Mesenchymal stem cell (in vitro differentiated cells and primary cell): ENCODE measurements around the gene SPTA1.
"Not testable (repeated sequence)": the region's sequence is repeated elsewhere in the genome, so short reads cannot be mapped to it uniquely, and the experiment has no call there.

Source experiments
- DNase-seq: peaks from one replicate; pipeline ENCODE4 v3.0.0-alpha.2; 2013
- H2AFZ ChIP-seq: one replicate; pipeline ENCODE4 v1.6.1; 2013; ENCODE audit warnings: low read depth, mild to moderate bottlenecking, control low read depth, inconsistent platforms, low read length, moderate library complexity
- H2AK5ac ChIP-seq: 2 replicates; pipeline ENCODE4 v1.6.1; 2013; ENCODE audit warnings: low read length, moderate library complexity, mild to moderate bottlenecking, inconsistent platforms; ENCODE audit not compliant: severe bottlenecking
- H2BK120ac ChIP-seq: one replicate; pipeline ENCODE4 v1.6.1; 2013; ENCODE audit warnings: low read depth, mild to moderate bottlenecking, inconsistent platforms, low read length, moderate library complexity
- H2BK12ac ChIP-seq, 2 experiments: one replicate each; pipeline ENCODE4 v1.6.1; 2013; ENCODE audit warnings: inconsistent platforms in 2 of 2, low read length in 2 of 2, mild to moderate bottlenecking in 2 of 2, moderate library complexity in 2 of 2, control low read depth in 1 of 2
- H2BK15ac ChIP-seq: one replicate; pipeline ENCODE4 v1.6.1; 2013; ENCODE audit warnings: mild to moderate bottlenecking, low read depth, inconsistent platforms; ENCODE audit not compliant: poor library complexity, severe bottlenecking
- H2BK5ac ChIP-seq: 2 replicates; pipeline ENCODE4 v1.6.1; 2013; ENCODE audit warnings: low read depth, mild to moderate bottlenecking, low read length, control low read depth, inconsistent platforms; ENCODE audit not compliant: poor library complexity, severe bottlenecking
- H3K14ac ChIP-seq, 2 experiments: one replicate each; pipeline ENCODE4 v1.6.1; 2013; ENCODE audit warnings: inconsistent platforms in 2 of 2, low read length in 2 of 2, control low read depth in 1 of 2, mild to moderate bottlenecking in 1 of 2, moderate library complexity in 1 of 2
- H3K18ac ChIP-seq, 2 experiments: one replicate each; pipeline ENCODE4 v1.6.1; 2013; ENCODE audit warnings: inconsistent platforms in 2 of 2, low read length in 2 of 2, control low read depth in 1 of 2, low read depth in 1 of 2, mild to moderate bottlenecking in 1 of 2
- H3K23ac ChIP-seq, 2 experiments: one replicate each; pipeline ENCODE4 v1.6.1; 2013; ENCODE audit warnings: inconsistent platforms in 2 of 2, low read length in 2 of 2, mild to moderate bottlenecking in 2 of 2, moderate library complexity in 2 of 2, control low read depth in 1 of 2
- H3K27ac ChIP-seq: 2 replicates; pipeline ENCODE4 v1.5.1; 2013; ENCODE audit warnings: mild to moderate bottlenecking, moderate library complexity, low read length, control low read depth, inconsistent platforms; ENCODE audit not compliant: poor library complexity, severe bottlenecking
- H3K27me3 ChIP-seq, 2 experiments: 2 replicates each; pipeline versions ENCODE4 v1.6.1 to v1.7.0; 2013; ENCODE audit warnings: low read length in 2 of 2, mild to moderate bottlenecking in 2 of 2, moderate library complexity in 2 of 2, control low read depth in 1 of 2, inconsistent platforms in 1 of 2; ENCODE audit not compliant: control insufficient read depth in 1 of 2, insufficient read depth in 1 of 2
- H3K36me3 ChIP-seq, 2 experiments: 2 replicates each; pipeline versions ENCODE4 v1.6.1 to v1.7.0; 2013; ENCODE audit warnings: low read length in 2 of 2, control low read depth in 1 of 2, inconsistent platforms in 1 of 2, low read depth in 1 of 2, mild to moderate bottlenecking in 1 of 2; ENCODE audit not compliant: insufficient read depth in 2 of 2, control insufficient read depth in 1 of 2
- H3K4ac ChIP-seq, 2 experiments: one replicate each; pipeline ENCODE4 v1.6.1; 2013; ENCODE audit warnings: inconsistent platforms in 2 of 2, low read length in 2 of 2, mild to moderate bottlenecking in 2 of 2, moderate library complexity in 2 of 2, control low read depth in 1 of 2, low read depth in 1 of 2
- H3K4me1 ChIP-seq: 2 replicates; pipeline ENCODE4 v1.6.1; 2013; ENCODE audit warnings: low read depth, low read length, control low read depth; ENCODE audit not compliant: control insufficient read depth, insufficient read depth
- H3K4me2 ChIP-seq: 2 replicates; pipeline ENCODE4 v1.6.1; 2013; ENCODE audit warnings: low read length, mild to moderate bottlenecking, inconsistent platforms; ENCODE audit not compliant: poor library complexity, severe bottlenecking
- H3K4me3 ChIP-seq, 2 experiments: 2 replicates each; pipeline versions ENCODE4 v1.5.1 to v1.7.0; 2013; ENCODE audit warnings: low read length in 2 of 2, mild to moderate bottlenecking in 2 of 2, control low read depth in 1 of 2, low read depth in 1 of 2; ENCODE audit not compliant: insufficient read depth in 1 of 2
- H3K79me1 ChIP-seq: replicated peaks from 2 replicates; pipeline ENCODE4 v1.6.1; 2013; ENCODE audit warnings: mild to moderate bottlenecking, control low read depth, low read length, inconsistent platforms; ENCODE audit not compliant: poor library complexity, severe bottlenecking
- H3K9ac ChIP-seq: 2 replicates; pipeline ENCODE4 v1.7.0; 2013; ENCODE audit warnings: mild to moderate bottlenecking, low read length, moderate library complexity
- H3K9me3 ChIP-seq: 2 replicates; pipeline ENCODE4 v1.7.0; 2013; ENCODE audit warnings: mild to moderate bottlenecking, low read length; ENCODE audit not compliant: control insufficient read depth
- H4K8ac ChIP-seq: one replicate; pipeline ENCODE4 v1.6.1; 2013; ENCODE audit warnings: inconsistent platforms, mild to moderate bottlenecking, low read length, moderate library complexity
- H4K91ac ChIP-seq: one replicate; pipeline ENCODE4 v1.6.1; 2013; ENCODE audit warnings: mild to moderate bottlenecking, low read length, inconsistent platforms
- WGBS: methylation state at CpG from one replicate; pipeline ENCODE4 v1.1.7; 2013; ENCODE audit warnings: mixed read lengths; 5-methylcytosine and 5-hydroxymethylcytosine counted together

Gene SPTA1

GRCh38 chr1:158689110-158689509 is 2.6 kb upstream of the SPTA1 start:
- Histone ChIP-seq H2BK120ac (no peak overlapping the region), H3K4ac (no peak overlapping the region), H3K14ac (no peak overlapping the region), H3K9ac (no peak overlapping the region), H2BK12ac (no peak overlapping the region), H3K4me1 (no peaks in the 10 kb centered on the region), H3K18ac (no peak overlapping the region), H2BK5ac (no peak overlapping the region), H2AFZ (no peak overlapping the region), H3K79me1 (no peaks in the 10 kb centered on the region), H3K4me3 (no peak overlapping the region), H2AK5ac (no peak overlapping the region), H3K27me3 (no peaks in the 10 kb centered on the region), H4K91ac (no peak overlapping the region), H3K36me3 (no peaks in the 10 kb centered on the region), H3K9me3 (no peaks in the 10 kb centered on the region), H3K23ac (no peak overlapping the region), H2BK15ac (no peak overlapping the region), H4K8ac (no peak overlapping the region), H3K27ac (no peak overlapping the region), H3K4me2 (no peak overlapping the region)
- DNase-seq = no peak
- no CpG with 5 or more reads among the region's 1 CpG for WGBS

- not testable (repeated sequence) for H3K18ac ChIP-seq, H3K79me1 ChIP-seq
- WGBS = 78% methylated on average over 1 of the region's 1 CpG
These were observed 1.8 kb upstream of the SPTA1 start for GRCh38 chr1:158688343-158688742.

GRCh38 chr1:158687037-158687436 is 522 bp upstream of the SPTA1 start:
- Histone ChIP-seq H3K4ac (no peak overlapping the region), H3K23ac (no peak overlapping the region), H2BK5ac (no peak overlapping the region), H3K36me3 (no peaks in the 10 kb centered on the region), H3K9ac (no peak overlapping the region), H3K4me3 (no peak overlapping the region), H2BK12ac (no peak overlapping the region), H4K91ac (no peak overlapping the region), H2BK15ac (no peak overlapping the region), H2BK120ac (no peak overlapping the region), H3K9me3 (no peaks in the 10 kb centered on the region), H2AK5ac (no peak overlapping the region), H3K18ac (no peak overlapping the region), H3K79me1 (no peaks in the 10 kb centered on the region), H3K4me1 (no peaks in the 10 kb centered on the region), H3K4me2 (no peak overlapping the region), H3K27ac (no peak overlapping the region), H4K8ac (no peak overlapping the region), H3K14ac (no peak overlapping the region), H2AFZ (no peak overlapping the region), H3K27me3 (no peaks in the 10 kb centered on the region)
- no peak for DNase-seq

More at GRCh38 chr1:158688343-158688742, 1.8 kb upstream of the SPTA1 start:
- H2BK12ac ChIP-seq, H3K4me2 ChIP-seq, H3K14ac ChIP-seq, H2AFZ ChIP-seq, H3K27ac ChIP-seq, H3K4me1 ChIP-seq, H2AK5ac ChIP-seq, H3K27me3 ChIP-seq, H3K36me3 ChIP-seq, H4K8ac ChIP-seq, H3K9me3 ChIP-seq, H2BK15ac ChIP-seq, H4K91ac ChIP-seq, H2BK5ac ChIP-seq, H3K4me3 ChIP-seq, H3K4ac ChIP-seq, H3K9ac ChIP-seq, DNase-seq, H2BK120ac ChIP-seq, H3K23ac ChIP-seq: not testable (repeated sequence)

GRCh38 chr1:158685085-158685484 is 1.4 kb downstream of the SPTA1 start:
- whole genome bisulfite sequencing = 66% methylated on average over 5 of the region's 7 CpGs
- no peak overlapping the region for H3K4me3 ChIP-seq
- H3K9me3 ChIP-seq = no peaks in the 10 kb centered on the region
- H3K14ac ChIP-seq = no peak overlapping the region
- H3K36me3 ChIP-seq = no peaks in the 10 kb centered on the region
- H3K79me1 ChIP-seq = no peaks in the 10 kb centered on the region
- H3K4me1 ChIP-seq = no peaks in the 10 kb centered on the region
- no peak overlapping the region for H4K91ac ChIP-seq
- H2AK5ac ChIP-seq = no peak overlapping the region
- H3K27me3 ChIP-seq = no peaks in the 10 kb centered on the region
- no peak overlapping the region for H3K9ac ChIP-seq
- no peak overlapping the region for H3K23ac ChIP-seq
- no peak overlapping the region for H3K27ac ChIP-seq
- no peak overlapping the region for H2BK5ac ChIP-seq
- H3K18ac ChIP-seq = no peak overlapping the region
- no peak overlapping the region for H2BK120ac ChIP-seq
- H2BK15ac ChIP-seq = no peak overlapping the region
- no peak for DNase-seq
- H3K4me2 ChIP-seq = no peak overlapping the region
- no peak overlapping the region for H2BK12ac ChIP-seq
- H4K8ac ChIP-seq = no peak overlapping the region
- no peak overlapping the region for H2AFZ ChIP-seq
- no peak overlapping the region for H3K4ac ChIP-seq
